Parathyroid adenoma (tissue), 2 donors: ENCODE results near the gene ACR.

ENCODE experiments used
- H2AFZ ChIP-seq: fragments of 300-600 bp; sonication (generic); one replicate; pipeline ENCODE4 v1.7.0; 2017; ENCODE audit warnings: antibody characterized with exemption, mild to moderate bottlenecking
- H3K27ac ChIP-seq: fragments of 300-600 bp; sonication (generic); one replicate; pipeline ENCODE4 v1.7.0; 2017
- H3K27me3 ChIP-seq: fragments of 300-600 bp; sonication (generic); one replicate; pipeline ENCODE4 v1.7.0; 2017; ENCODE audit warnings: low read length; ENCODE audit not compliant: control insufficient read depth, insufficient read depth
- H3K36me3 ChIP-seq: fragments of 300-600 bp; sonication (generic); one replicate; pipeline ENCODE4 v1.7.0; 2017; ENCODE audit warnings: low read length; ENCODE audit not compliant: control insufficient read depth, insufficient read depth
- H3K4me1 ChIP-seq: fragments of 300-600 bp; sonication (generic); one replicate; pipeline ENCODE4 v1.7.0; 2017; ENCODE audit warnings: control low read depth
- H3K4me2 ChIP-seq: fragments of 300-600 bp; sonication (generic); one replicate; pipeline ENCODE4 v1.7.0; 2017; ENCODE audit warnings: low read length
- H3K4me3 ChIP-seq: fragments of 300-600 bp; sonication (generic); one replicate; pipeline ENCODE4 v1.7.0; 2017; ENCODE audit warnings: low read depth, low read length
- H3K79me2 ChIP-seq: fragments of 300-600 bp; sonication (generic); one replicate; pipeline ENCODE4 v1.7.0; 2017; ENCODE audit warnings: control low read depth
- H3K9ac ChIP-seq: fragments of 300-600 bp; sonication (generic); one replicate; pipeline ENCODE4 v1.7.0; 2017; ENCODE audit warnings: mild to moderate bottlenecking
- H3K9me3 ChIP-seq: fragments of 300-600 bp; sonication (generic); one replicate; pipeline ENCODE4 v1.7.0; 2017; ENCODE audit warnings: low read length; ENCODE audit not compliant: control insufficient read depth
- TF ChIP-seq, protein P1 (sequence below): fragments of 300-600 bp; sonication (generic); IDR thresholded peaks from one replicate; pipeline ENCODE4 v1.7.0; 2017; ENCODE audit warnings: antibody characterized with exemption, mild to moderate bottlenecking
- donor health status: primary hyperparathyroidism.

ACR gene

GRCh38 chr22:50733521-50734342 is 4.3 kb upstream of the ACR start:
- no peak overlapping the region for H3K9ac ChIP-seq
- no peaks in the 10 kb centered on the region for H3K27me3 ChIP-seq
- no peak overlapping the region for H3K4me3 ChIP-seq
- no peaks in the 10 kb centered on the region for H3K79me2 ChIP-seq
- no peak overlapping the region for H3K27ac ChIP-seq
- no peaks in the 10 kb centered on the region for H3K36me3 ChIP-seq
- no peak overlapping the region for H3K4me2 ChIP-seq
- no peaks in the 10 kb centered on the region for H3K9me3 ChIP-seq
- H2AFZ ChIP-seq = no peak overlapping the region
- H3K4me1 ChIP-seq = no peaks in the 10 kb centered on the region
- TF ChIP-seq, protein P1, sequence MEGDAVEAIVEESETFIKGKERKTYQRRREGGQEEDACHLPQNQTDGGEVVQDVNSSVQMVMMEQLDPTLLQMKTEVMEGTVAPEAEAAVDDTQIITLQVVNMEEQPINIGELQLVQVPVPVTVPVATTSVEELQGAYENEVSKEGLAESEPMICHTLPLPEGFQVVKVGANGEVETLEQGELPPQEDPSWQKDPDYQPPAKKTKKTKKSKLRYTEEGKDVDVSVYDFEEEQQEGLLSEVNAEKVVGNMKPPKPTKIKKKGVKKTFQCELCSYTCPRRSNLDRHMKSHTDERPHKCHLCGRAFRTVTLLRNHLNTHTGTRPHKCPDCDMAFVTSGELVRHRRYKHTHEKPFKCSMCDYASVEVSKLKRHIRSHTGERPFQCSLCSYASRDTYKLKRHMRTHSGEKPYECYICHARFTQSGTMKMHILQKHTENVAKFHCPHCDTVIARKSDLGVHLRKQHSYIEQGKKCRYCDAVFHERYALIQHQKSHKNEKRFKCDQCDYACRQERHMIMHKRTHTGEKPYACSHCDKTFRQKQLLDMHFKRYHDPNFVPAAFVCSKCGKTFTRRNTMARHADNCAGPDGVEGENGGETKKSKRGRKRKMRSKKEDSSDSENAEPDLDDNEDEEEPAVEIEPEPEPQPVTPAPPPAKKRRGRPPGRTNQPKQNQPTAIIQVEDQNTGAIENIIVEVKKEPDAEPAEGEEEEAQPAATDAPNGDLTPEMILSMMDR = no peak

- H3K4me3 ChIP-seq = no peak overlapping the region
- H3K27me3 ChIP-seq = no peaks in the 10 kb centered on the region
- H3K36me3 ChIP-seq = no peaks in the 10 kb centered on the region
- no peaks in the 10 kb centered on the region for H3K9me3 ChIP-seq
- H3K4me2 ChIP-seq = no peak overlapping the region
- H3K4me1 ChIP-seq = no peaks in the 10 kb centered on the region
- no peak overlapping the region for H2AFZ ChIP-seq
- H3K9ac ChIP-seq = no peak overlapping the region
- TF ChIP-seq, protein P1 = no peak
- H3K79me2 ChIP-seq = no peaks in the 10 kb centered on the region
- H3K27ac ChIP-seq = no peak overlapping the region
Measured at GRCh38 chr22:50734343-50734771, 3.6 kb upstream of the ACR start.

DNA sequence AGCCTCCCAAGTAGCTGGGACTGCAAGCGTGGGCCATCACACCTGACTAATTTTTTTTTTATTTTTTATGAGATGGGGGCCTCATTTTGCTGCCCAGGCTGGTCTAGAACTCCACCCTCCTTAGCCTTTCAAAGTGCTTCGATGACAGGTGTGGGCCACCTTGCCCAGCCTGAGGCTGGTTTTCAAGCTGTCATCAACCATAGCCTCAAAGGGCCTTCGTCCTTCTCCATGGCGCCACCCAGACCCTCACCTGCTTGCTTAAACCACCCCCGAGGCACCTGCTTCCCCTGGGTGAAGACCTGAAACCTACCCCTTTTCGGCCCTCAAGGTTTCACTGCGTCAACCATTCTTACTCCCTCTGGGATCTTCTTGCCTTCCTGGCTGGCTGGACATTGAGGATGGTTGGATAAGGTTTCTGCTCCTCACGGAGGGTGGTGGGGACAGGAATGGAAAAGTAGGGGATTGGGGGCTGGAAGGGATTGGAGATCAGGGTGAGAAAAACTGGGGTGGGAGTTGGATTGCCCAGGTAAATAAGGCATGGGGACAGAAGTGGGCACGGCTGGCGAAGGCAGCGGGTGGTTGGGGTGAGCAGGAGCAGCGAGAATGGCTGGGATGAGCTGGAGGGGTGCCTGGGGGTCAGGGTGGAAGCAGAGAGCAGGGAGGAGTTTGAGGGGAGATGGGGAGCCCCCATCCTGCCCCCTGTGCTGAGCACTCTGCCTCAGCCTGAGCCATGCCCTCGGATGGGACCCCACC is 2.8 kb upstream of the ACR start:
- Histone ChIP-seq H3K4me1 (no peaks in the 10 kb centered on the region), H3K9ac (no peak overlapping the region), H3K4me3 (no peak overlapping the region), H3K79me2 (no peaks in the 10 kb centered on the region), H2AFZ (no peak overlapping the region), H3K4me2 (no peak overlapping the region), H3K27me3 (no peaks in the 10 kb centered on the region), H3K27ac (no peak overlapping the region), H3K9me3 (no peaks in the 10 kb centered on the region), H3K36me3 (no peaks in the 10 kb centered on the region)
- TF ChIP-seq, protein P1 = no peak

DNA sequence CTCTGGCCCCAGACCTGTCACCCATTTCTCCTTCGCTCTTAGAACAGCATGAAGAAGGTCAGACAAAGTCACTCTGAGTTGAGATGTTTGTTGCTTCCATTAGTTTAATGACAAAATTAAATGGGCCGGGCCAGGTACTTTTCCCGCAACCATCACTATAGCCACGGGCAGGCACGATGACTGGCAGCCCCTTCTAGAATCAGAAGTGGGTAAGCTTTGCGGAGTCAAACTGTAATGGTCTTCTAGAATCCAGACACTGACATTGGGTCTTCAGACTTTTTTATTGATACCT is 2.3 kb upstream of the ACR start:
- no peak overlapping the region for H3K27ac ChIP-seq
- H2AFZ ChIP-seq = no peak overlapping the region
- no peaks in the 10 kb centered on the region for H3K79me2 ChIP-seq
- no peaks in the 10 kb centered on the region for H3K9me3 ChIP-seq
- H3K36me3 ChIP-seq = no peaks in the 10 kb centered on the region
- H3K4me3 ChIP-seq = no peak overlapping the region
- H3K4me1 ChIP-seq = no peaks in the 10 kb centered on the region
- TF ChIP-seq, protein P1 = no peak
- H3K27me3 ChIP-seq = no peaks in the 10 kb centered on the region
- H3K4me2 ChIP-seq = no peak overlapping the region
- H3K9ac ChIP-seq = no peak overlapping the region
